HuH-7.5 (cell line): ENCODE data around the gene INTS4.
"Not testable (repeated sequence)": the region's sequence is repeated elsewhere in the genome, so short reads cannot be mapped to it uniquely, and the experiment has no call there.

ENCODE experiments used
- DNase-seq: peaks from one replicate; pipeline ENCODE4 v3.0.0; 2011; ENCODE audit warnings: low spot score

The INTS4 gene

GRCh38 chr11:77876045-77876444 lies 118.4 kb downstream of the INTS4 start:
- no peak for DNase-seq

GRCh38 chr11:77874206-77874605 lies 120.3 kb downstream of the INTS4 start:
- no peak for DNase-seq

- DNase-seq = no peak
These were observed 121.1 kb downstream of the INTS4 start for GRCh38 chr11:77873345-77873744.

GRCh38 chr11:77871855-77872254 lies 122.6 kb downstream of the INTS4 start:
- DNase-seq = no peak

- DNase-seq = no peak
These were observed 125.7 kb downstream of the INTS4 start for GRCh38 chr11:77868744-77869143.

- no peak for DNase-seq
These were observed 128.1 kb downstream of the INTS4 start for GRCh38 chr11:77866336-77866735.

- no peak for DNase-seq
These were observed 128.7 kb downstream of the INTS4 start for GRCh38 chr11:77865805-77866204.

- not testable (repeated sequence) for DNase-seq
These were observed 133.0 kb downstream of the INTS4 start for GRCh38 chr11:77861444-77861843.

- DNase-seq = not testable (repeated sequence)
These were observed 136.5 kb downstream of the INTS4 start for GRCh38 chr11:77857906-77858457.

GRCh38 chr11:77854838-77855237 lies 139.6 kb downstream of the INTS4 start:
- DNase-seq = no peak

- DNase-seq = no peak
These were observed 143.0 kb downstream of the INTS4 start for GRCh38 chr11:77851503-77851902.

GRCh38 chr11:77843700-77844099 lies 150.8 kb downstream of the INTS4 start:
- not testable (repeated sequence) for DNase-seq

GRCh38 chr11:77842441-77843121 lies 151.9 kb downstream of the INTS4 start:
- DNase-seq = no peak

GRCh38 chr11:77833302-77833701 lies 161.2 kb downstream of the INTS4 start:
- DNase-seq = no peak

- no peak for DNase-seq
These were observed 165.5 kb downstream of the INTS4 start for GRCh38 chr11:77828926-77829325.
